Pons (tissue), 1 donor: ENCODE measurements around the gene SCRN1.

Source experiments
- DNase-seq: peaks from one replicate; pipeline ENCODE4 v3.0.0-alpha.2; 2016; ENCODE audit warnings: low spot score

Gene SCRN1

DNA sequence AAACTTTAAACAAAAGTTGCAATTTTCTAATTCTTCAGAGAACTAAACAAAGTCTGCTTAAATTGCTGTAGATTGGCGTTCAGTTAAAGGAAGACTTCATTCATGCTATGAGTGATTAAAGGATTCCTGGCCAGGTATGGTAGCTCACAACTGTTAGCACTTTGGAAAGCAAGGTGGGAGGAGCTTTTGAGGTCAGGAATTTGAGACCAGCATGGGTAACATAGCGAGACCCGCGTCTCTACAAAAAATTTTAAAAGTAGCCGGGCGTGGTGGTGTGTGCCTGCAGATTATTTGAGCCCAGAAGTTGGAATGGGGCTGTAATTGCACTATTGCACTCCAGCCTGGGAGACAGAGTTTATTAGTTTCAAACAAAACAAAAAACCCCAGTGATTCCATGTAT lies 13.5 kb upstream of the SCRN1 start:
- DNase-seq, result no peak

GRCh38 chr7:30001998-30002397 lies 12.4 kb upstream of the SCRN1 start:
- no peak for DNase-seq

GRCh38 chr7:29998489-29998888 lies 8.9 kb upstream of the SCRN1 start:
- DNase-seq, result no peak

DNA sequence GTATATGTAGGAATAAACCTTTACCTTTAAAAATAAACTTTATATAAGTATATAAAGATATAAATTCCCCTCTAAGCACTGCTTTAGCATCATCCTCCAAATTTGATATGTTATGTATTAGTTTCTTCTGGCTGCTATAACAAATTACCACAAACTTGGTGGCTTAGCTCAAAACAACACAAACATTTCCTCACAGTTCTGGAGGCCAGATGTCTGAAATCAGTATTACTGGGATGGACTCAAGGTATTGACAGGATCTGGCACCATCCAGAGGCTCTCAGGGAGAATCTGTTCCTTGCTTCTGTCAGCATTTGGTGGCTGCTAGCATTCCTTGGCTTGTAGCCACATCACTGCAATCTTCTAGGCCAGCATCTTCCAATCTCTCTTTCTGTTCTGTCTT lies 6.7 kb upstream of the SCRN1 start:
- no peak for DNase-seq

- DNase-seq, result no peak
These were observed 6.1 kb upstream of the SCRN1 start for GRCh38 chr7:29995652-29996051.

DNA sequence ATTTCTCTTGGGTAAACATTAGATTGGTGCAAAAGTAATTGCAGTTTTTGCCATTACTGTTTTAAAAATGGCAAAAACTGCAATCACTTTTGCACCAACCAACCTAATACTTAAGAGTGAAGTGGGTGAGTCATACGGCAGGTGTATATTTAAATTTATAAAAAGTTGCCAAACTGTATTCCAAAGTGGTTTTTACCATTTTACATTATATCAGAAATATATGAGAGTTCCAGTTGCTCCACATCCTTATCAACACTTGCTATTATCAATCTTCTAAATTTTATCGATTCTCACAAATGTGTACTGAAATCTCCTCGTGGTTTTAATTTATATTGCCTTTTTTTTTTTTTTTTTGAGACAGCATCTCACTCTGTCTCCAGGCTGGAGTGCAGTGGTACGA lies 3.5 kb upstream of the SCRN1 start:
- DNase-seq, result no peak

DNA sequence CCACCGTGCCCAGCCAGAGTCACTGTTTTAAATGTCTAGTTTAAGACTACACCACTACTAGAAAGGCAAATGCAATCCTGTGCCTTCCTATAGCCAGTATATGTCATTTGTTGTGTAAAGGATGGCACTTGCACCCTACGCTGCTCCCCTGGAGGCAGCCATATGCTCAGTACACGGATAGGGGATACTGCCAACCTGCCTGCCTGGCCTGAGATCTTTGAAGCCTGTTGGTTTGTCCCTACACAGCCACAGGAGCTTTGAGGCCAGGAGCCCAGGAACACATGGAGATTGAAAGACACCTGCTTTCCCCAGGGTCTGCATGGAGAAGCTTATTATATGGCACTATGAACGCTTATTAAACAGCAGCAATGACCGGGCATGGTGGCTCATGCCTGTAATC lies 2.3 kb upstream of the SCRN1 start:
- DNase-seq, result no peak

GRCh38 chr7:29990931-29991330 lies 1.3 kb upstream of the SCRN1 start:
- DNase-seq, result no peak

DNA sequence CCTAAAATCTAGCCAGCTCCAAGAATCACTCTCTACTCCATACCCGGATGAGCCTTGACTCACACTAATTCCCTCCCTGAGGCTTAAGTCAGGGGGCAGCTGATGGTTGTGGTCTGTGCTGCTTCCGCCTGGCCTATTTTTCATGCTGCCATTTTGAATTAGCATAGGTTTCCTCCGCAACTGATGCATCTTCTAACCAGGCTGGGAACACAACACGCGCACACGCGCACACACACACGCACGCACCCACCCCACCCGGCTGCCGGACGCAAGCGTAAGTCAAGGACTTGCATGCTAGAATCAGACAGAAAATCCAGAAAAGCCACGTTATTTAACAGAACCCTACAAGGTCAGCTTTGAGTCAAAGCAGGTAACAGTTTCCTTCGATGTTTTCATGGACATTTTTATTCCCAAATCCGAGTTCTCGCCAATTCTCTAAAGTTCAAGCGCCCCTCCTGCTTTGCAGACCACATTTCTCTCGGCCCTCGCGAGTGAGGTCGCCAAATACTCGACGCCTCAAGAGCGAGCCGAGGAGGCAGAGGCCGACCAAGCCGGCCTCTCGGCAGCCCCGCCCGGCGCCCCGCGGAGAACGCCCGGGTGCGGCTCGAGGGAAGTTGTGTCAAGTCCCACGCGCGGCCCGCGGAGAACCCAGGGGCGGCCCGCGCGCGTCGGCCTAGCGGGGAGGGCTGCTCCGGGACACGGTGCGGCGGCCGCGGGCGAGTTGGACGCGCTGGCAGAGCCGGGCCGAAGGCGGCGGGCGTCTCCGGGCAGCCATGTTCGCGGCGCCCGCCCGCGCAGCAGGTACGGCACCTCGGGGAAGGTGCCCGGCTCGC lies 961 bp downstream of the SCRN1 start:
- no peak for DNase-seq

DNA sequence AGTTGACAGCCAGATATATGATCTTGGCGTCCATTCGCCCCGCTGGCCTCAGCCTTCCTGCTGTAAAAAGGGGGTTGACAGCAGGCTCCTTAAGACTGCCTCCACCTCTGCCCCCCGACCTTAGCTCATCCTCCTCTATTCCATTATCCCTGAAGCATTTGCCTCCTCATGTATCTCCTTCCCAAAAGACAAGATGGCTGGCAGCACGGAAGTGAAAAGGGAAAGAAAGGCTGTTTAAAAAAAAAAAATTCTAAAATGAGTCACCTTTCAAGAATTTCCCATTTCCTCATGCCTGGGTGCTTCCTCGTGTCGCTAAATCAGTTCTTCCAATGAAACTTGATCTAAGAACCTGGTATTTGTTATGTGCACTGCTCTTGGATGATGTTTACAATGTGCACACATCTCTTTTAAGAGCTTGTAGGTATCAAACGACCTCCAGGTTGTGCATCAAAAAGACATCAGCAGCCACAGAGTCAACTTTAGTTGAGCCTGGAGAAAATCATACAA lies 1.7 kb downstream of the SCRN1 start:
- DNase-seq, result no peak

DNA sequence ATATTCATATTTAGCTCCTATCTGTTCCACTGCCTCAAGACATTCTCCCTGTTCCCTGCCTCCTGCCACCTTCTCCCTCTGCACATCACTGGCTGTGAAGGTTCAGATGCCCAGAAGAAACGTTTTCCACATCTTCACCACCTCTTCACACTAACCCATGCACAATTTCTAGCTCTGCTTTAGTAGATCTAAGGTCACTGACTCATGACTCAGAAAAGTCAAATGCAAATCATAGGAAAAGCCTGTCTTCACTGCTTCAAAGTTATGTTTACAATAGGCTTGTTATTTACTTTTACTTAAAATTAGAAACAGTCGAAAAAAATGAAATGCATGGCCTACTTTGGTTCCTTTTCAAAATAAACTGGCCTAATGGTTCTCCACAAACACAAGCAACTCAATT lies 2.5 kb downstream of the SCRN1 start:
- DNase-seq, result no peak

DNA sequence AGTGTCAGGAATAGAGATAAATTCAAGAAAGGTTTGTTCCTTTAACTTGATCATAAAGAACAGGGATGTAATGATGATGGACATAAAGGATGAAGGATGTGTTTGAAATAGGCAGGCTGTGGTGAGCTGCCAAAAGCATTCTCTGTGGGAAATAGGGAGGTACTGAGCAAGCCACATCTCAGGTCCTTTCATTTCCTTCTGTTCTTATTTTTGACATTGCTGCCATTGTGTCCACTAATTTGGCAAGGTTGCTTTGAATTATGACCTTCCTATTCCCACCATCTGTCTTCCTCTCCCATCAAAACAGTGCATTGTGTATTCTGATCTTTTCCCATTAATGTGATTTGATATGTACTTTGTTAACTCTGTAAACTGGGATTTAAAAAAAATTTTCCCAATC lies 9.4 kb downstream of the SCRN1 start:
- DNase-seq, result no peak

DNA sequence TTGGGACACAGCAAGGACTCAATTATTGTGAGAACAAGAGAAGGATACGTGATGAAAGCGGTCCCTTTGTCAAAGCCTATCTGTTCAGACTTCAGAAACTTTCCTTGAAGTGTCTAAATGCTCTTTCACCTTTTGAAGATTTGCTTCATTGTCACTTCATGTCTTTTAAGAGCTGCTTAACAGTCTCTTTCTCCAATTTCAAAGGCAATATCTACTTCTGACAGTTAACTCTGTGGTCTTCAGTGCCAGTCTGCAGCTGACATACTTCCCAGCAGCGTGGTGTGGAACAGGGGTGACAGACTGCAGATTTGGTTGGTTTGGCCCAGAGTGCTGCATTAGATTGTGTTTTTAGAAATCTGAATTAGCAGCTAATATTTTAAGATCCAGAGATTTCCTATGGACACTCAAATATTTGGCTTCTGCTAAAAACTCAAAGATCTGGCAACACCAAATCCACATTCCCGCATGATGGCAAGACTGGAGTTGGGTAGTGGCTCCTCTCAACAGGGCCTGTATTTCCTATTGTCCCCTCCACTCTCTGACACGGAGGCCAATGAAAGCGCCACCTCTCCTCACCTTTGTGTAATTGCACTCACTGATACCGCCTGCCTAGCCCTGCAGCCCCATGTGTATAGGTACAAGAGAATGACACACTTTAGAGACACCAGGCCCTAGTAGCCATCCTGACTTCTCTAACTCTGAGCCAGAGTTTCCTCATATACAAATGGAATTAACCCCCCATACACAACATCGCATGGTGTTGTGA lies 11.5 kb downstream of the SCRN1 start:
- no peak for DNase-seq

GRCh38 chr7:29976673-29977415 lies 12.8 kb downstream of the SCRN1 start:
- peak; percentile 77 for DNase-seq

- DNase-seq, result no peak
These were observed 13.3 kb downstream of the SCRN1 start for GRCh38 chr7:29976266-29976665.

GRCh38 chr7:29975561-29975960 lies 14.0 kb downstream of the SCRN1 start:
- DNase-seq, result no peak

DNA sequence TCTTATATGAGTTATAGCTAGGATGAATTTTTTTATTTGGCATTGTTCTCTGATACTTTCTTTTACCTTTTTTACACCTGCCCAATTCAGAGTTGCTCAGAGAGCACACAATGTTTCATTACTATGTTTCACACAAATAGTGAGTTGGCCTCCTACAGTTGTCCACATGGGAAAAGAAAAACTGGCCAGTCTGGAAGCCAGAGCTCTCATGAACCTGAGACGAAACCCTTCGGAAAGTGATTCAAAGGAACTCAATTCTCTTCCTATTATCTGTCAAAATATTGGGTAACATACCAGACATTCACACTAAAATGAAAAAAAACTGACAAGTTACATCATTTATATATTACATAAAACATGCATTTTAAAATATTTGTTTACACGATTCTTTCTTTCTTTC lies 15.3 kb downstream of the SCRN1 start:
- no peak for DNase-seq

- DNase-seq, result no peak
These were observed 17.3 kb downstream of the SCRN1 start for GRCh38 chr7:29972315-29972669.

- DNase-seq, result no peak
These were observed 17.9 kb downstream of the SCRN1 start for GRCh38 chr7:29971566-29972314.

- no peak for DNase-seq
These were observed 19.4 kb downstream of the SCRN1 start for GRCh38 chr7:29970158-29970557.

GRCh38 chr7:29969738-29970137 lies 19.9 kb downstream of the SCRN1 start:
- DNase-seq, result no peak
